Smooth muscle cell (in vitro differentiated cells): ENCODE results near the gene SWAP70. TPM values are rescaled to one million over a fixed set of nuclear protein-coding genes. Genes with fewer than 3 reads are reported as not detected.

Experiments used
- DNase-seq: peaks from one replicate; lab custom pipeline; 2025; ENCODE audit not compliant: unreplicated experiment; lab: John Stamatoyannopoulos, UW
- H2AFZ ChIP-seq: fragments of 200-600 bp; sonication (generic); 2 replicates; pipeline ENCODE4 v1.6.0; 2016; ENCODE audit warnings: antibody characterized with exemption, low read depth, mild to moderate bottlenecking
- H3F3A ChIP-seq: fragments of 200-600 bp; sonication (generic); 2 replicates; pipeline ENCODE4 v1.6.0; 2017; ENCODE audit warnings: antibody characterized with exemption, low read depth
- H3K27ac ChIP-seq: fragments of 200-600 bp; sonication (generic); 2 replicates; pipeline ENCODE4 v1.5.1; 2016; ENCODE audit warnings: low read depth, mild to moderate bottlenecking
- H3K27me3 ChIP-seq: fragments of 200-600 bp; sonication (generic); 2 replicates; pipeline ENCODE4 v1.6.1; 2016; ENCODE audit warnings: low read depth, mild to moderate bottlenecking
- H3K36me3 ChIP-seq: fragments of 200-600 bp; sonication (generic); 2 replicates; pipeline ENCODE4 v1.5.1; 2016; ENCODE audit warnings: low read depth
- H3K4me1 ChIP-seq: fragments of 200-600 bp; sonication (generic); 2 replicates; pipeline ENCODE4 v1.5.1; 2016; ENCODE audit warnings: low read depth
- H3K4me2 ChIP-seq: fragments of 200-600 bp; sonication (generic); 2 replicates; pipeline ENCODE4 v1.6.0; 2016; ENCODE audit warnings: mild to moderate bottlenecking
- H3K4me3 ChIP-seq: fragments of 200-600 bp; sonication (generic); 2 replicates; pipeline ENCODE4 v1.5.1; 2016; ENCODE audit warnings: mild to moderate bottlenecking
- H3K79me2 ChIP-seq: fragments of 200-600 bp; sonication (generic); 2 replicates; pipeline ENCODE4 v1.6.0; 2016; ENCODE audit warnings: low read depth, mild to moderate bottlenecking
- H3K9ac ChIP-seq: fragments of 200-600 bp; sonication (generic); 2 replicates; pipeline ENCODE4 v1.6.0; 2016; ENCODE audit warnings: low read depth
- H3K9me3 ChIP-seq: fragments of 200-600 bp; sonication (generic); replicated peaks from 2 replicates; pipeline ENCODE4 v1.5.1; 2016; ENCODE audit warnings: low read depth
- H4K20me1 ChIP-seq: fragments of 200-600 bp; sonication (generic); 2 replicates; pipeline ENCODE4 v1.6.0; 2016; ENCODE audit warnings: low read depth
- WGBS: methylation state at CpG from one replicate; pipeline ENCODE4 v1.1.7; 2016; ENCODE audit warnings: low lambda C conversion rate; 5-methylcytosine and 5-hydroxymethylcytosine counted together
- polyA plus RNA-seq: library from polyadenylated mRNA; unstranded; fragments of >200 nt; fragmentation: Nextera tagmentation; extraction: Ambion mirVana; gene quantifications from 2 replicates; pipeline ENCODE4 v1.2.1, GENCODE V29; 2016
- total RNA-seq: library from RNA; depleted of rRNA; stranded (reverse); fragments of >200 nt; gene quantifications from 2 replicates; pipeline ENCODE4 v1.2.3, GENCODE V29; 2014
- TF ChIP-seq, protein P1 (sequence below): fragments of 200-600 bp; sonication (generic); IDR thresholded peaks from 2 replicates; pipeline ENCODE4 v1.5.1; 2017; ENCODE audit warnings: borderline replicate concordance, mild to moderate bottlenecking, antibody characterized with exemption; ENCODE audit not compliant: insufficient read depth, poor library complexity, severe bottlenecking

SWAP70 gene
- total and polyA plus RNA-seq, 2 experiments from 2014 or later, result 15.4 to 17.8 TPM

DNA sequence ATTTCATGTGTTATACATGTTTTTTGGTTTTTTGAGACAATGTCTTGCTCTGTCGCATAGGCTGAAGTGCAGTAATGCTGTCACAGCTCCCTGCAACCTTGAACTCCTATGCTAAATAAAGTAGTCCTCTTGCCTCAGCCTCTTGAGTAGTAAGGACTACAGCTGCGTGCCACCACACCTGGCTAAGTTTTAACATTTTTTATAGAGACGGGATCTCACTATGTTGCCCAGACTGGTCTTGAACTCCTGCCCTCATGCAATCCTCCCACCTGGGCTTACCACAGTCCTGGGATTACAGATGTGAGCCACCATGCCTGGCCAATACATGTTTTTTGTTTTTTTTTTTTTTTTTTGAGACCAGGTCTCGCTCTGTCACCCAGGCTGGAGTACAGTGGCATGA lies 33.9 kb downstream of the SWAP70 start:
- Histone ChIP-seq H3K4me2 (no peak overlapping the region), H3K36me3 (peaks cover 3% of the 10 kb centered on the region), H3K27ac (no peak overlapping the region), H2AFZ (no peak overlapping the region), H3K27me3 (no peaks in the 10 kb centered on the region), H3F3A (no peaks in the 10 kb centered on the region), H3K4me3 (no peak overlapping the region), H3K4me1 (no peaks in the 10 kb centered on the region), H3K79me2 (peaks cover 20% of the 10 kb centered on the region), H3K9me3 (no peaks in the 10 kb centered on the region), H4K20me1 (peaks cover 9% of the 10 kb centered on the region), H3K9ac (no peak overlapping the region)
- TF ChIP-seq, protein P1, sequence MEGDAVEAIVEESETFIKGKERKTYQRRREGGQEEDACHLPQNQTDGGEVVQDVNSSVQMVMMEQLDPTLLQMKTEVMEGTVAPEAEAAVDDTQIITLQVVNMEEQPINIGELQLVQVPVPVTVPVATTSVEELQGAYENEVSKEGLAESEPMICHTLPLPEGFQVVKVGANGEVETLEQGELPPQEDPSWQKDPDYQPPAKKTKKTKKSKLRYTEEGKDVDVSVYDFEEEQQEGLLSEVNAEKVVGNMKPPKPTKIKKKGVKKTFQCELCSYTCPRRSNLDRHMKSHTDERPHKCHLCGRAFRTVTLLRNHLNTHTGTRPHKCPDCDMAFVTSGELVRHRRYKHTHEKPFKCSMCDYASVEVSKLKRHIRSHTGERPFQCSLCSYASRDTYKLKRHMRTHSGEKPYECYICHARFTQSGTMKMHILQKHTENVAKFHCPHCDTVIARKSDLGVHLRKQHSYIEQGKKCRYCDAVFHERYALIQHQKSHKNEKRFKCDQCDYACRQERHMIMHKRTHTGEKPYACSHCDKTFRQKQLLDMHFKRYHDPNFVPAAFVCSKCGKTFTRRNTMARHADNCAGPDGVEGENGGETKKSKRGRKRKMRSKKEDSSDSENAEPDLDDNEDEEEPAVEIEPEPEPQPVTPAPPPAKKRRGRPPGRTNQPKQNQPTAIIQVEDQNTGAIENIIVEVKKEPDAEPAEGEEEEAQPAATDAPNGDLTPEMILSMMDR, result no peak
- no peak for DNase-seq
- WGBS, result 97% methylated on average over 4 of the region's 4 CpGs

DNA sequence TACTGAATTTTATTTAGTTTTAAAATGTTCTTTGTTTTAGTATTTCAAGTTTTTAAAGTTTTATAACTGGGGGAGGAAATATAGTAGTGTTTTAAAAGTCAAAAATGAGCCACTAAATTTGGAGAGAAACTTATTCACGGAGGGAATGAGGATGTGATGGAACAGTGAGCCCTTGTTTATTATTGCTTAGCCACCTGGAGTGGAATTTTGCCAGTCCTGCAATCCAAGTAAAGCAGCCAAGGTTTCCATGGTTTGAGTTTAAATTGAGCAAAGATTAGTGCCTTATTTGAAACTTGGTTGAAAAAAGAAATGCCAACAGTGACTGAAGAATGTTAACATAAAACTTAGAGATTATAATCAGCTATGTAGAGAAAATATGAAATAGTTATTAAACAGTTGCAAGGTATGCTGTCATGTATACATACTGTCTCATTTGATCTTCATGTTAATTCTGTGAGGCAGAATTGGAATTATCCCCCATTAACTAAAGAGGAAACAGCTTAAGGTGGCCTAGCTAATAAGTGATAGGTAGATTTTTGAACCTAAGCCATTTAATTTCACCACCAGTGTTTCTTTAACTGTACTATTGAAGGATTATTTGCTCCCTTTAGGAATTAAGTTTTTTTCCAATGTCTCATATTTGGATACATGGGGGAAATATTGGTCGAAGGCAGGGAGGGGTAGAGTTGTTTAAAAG lies 36.4 kb downstream of the SWAP70 start:
- Histone ChIP-seq H3K9me3 (no peaks in the 10 kb centered on the region), H3K27me3 (no peaks in the 10 kb centered on the region), H3F3A (no peaks in the 10 kb centered on the region), H3K79me2 (peaks cover 10% of the 10 kb centered on the region), H2AFZ (no peak overlapping the region), H3K27ac (no peak overlapping the region), H4K20me1 (peaks cover 10% of the 10 kb centered on the region), H3K4me1 (no peaks in the 10 kb centered on the region), H3K9ac (no peak overlapping the region), H3K4me3 (no peak overlapping the region), H3K36me3 (no peaks in the 10 kb centered on the region), H3K4me2 (no peak overlapping the region)
- 91% methylated on average over 2 of the region's 2 CpGs for WGBS
- TF ChIP-seq, protein P1, result no peak
- DNase-seq, result no peak

DNA sequence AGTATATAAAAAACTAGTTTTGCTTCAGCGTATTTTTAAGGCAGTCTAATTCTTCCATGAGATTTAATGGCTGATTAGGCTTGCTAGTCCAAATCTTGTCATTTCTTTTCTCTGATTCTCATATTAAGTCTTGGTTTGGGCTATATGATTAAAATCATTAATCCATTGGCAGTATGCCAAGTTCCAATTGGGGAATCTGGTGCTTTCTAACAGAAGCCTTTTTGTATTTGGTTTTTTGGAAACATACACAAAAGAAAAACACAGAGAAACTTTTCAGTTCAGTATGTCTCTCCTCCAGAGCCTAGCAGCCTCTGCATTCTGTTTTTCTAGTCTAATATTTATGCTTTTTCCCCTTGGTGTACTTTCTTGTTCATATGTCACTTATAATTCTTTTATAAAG lies 37.9 kb downstream of the SWAP70 start:
- H3K27me3 ChIP-seq, result no peaks in the 10 kb centered on the region
- WGBS, result 93% methylated on average over 1 of the region's 1 CpG
- H3K4me2 ChIP-seq, result no peak overlapping the region
- no peak overlapping the region for H3K4me3 ChIP-seq
- no peaks in the 10 kb centered on the region for H3K9me3 ChIP-seq
- no peak overlapping the region for H3K9ac ChIP-seq
- no peak overlapping the region for H2AFZ ChIP-seq
- no peaks in the 10 kb centered on the region for H3K36me3 ChIP-seq
- no peaks in the 10 kb centered on the region for H3K4me1 ChIP-seq
- no peak for DNase-seq
- H3K79me2 ChIP-seq, result peaks cover 18% of the 10 kb centered on the region
- H3F3A ChIP-seq, result no peaks in the 10 kb centered on the region
- TF ChIP-seq, protein P1, result no peak
- no peak overlapping the region for H3K27ac ChIP-seq
- peaks cover 10% of the 10 kb centered on the region for H4K20me1 ChIP-seq

DNA sequence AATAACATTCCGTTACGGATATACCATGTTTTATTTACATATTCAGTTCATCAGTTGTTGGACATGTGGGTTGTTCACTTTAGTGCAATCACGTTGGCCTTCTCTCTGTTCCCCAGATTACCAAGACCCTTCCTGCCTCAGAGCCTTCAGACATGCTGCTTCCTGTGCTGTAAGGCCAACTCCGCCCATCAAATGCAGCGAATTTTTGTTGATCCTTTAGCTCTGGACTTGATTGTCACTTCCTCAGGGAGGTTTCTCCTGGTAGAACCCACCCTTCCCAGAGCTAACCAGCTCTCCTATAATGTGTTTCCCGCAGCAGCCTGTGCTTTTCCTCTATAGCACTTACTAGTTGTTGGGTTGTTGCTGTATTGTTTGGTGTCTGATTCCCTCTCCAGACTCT lies 39.4 kb downstream of the SWAP70 start:
- no peak overlapping the region for H3K4me2 ChIP-seq
- no peaks in the 10 kb centered on the region for H3K4me1 ChIP-seq
- 74% methylated on average over 6 of the region's 6 CpGs for WGBS
- no peaks in the 10 kb centered on the region for H3K9me3 ChIP-seq
- H3K36me3 ChIP-seq, result no peaks in the 10 kb centered on the region
- no peaks in the 10 kb centered on the region for H3K27me3 ChIP-seq
- H4K20me1 ChIP-seq, result peaks cover 21% of the 10 kb centered on the region
- TF ChIP-seq, protein P1, result no peak
- DNase-seq, result no peak
- no peak overlapping the region for H3K27ac ChIP-seq
- no peak overlapping the region for H3K4me3 ChIP-seq
- H3F3A ChIP-seq, result no peaks in the 10 kb centered on the region
- no peak overlapping the region for H2AFZ ChIP-seq
- H3K79me2 ChIP-seq, result peaks cover 31% of the 10 kb centered on the region
- H3K9ac ChIP-seq, result no peak overlapping the region
